Effector memory CD8-positive, alpha-beta T cell (primary cell): ENCODE results near the gene PSMF1.

Experiments used
- ATAC-seq: fragments of 150-1000 bp; cut with Tn5 transposase; replicated peaks from 2 replicates; pipeline ENCODE4 v1.10.0; 2021; ENCODE audit warnings: mild to moderate bottlenecking, moderate library complexity
- DNase-seq, 3 experiments: peaks; one replicate each; pipeline ENCODE4 v3.0.0; 2021
- H3K27ac Mint-ChIP-seq, 2 donors: one replicate each; pipeline ENCODE4 v1.8.0; 2022; ENCODE audit warnings: mild to moderate bottlenecking in 2 of 2, mixed read lengths in 2 of 2, moderate library complexity in 2 of 2
- H3K27me3 Mint-ChIP-seq, 2 donors: one replicate each; pipeline ENCODE4 v1.8.0; 2022; ENCODE audit warnings: mixed read lengths in 2 of 2
- H3K36me3 Mint-ChIP-seq: one replicate; pipeline ENCODE4 v1.8.0; 2022; ENCODE audit warnings: mild to moderate bottlenecking, moderate library complexity, mixed read lengths; ENCODE audit not compliant: insufficient read depth
- H3K4me1 Mint-ChIP-seq, 2 donors: one replicate each; pipeline ENCODE4 v1.8.0; 2022; ENCODE audit warnings: low read depth in 2 of 2, mixed read lengths in 2 of 2
- H3K4me3 Mint-ChIP-seq, 2 donors: one replicate each; pipeline ENCODE4 v1.8.0; 2022; ENCODE audit warnings: mild to moderate bottlenecking in 2 of 2, mixed read lengths in 2 of 2, moderate library complexity in 2 of 2
- H3K9me3 Mint-ChIP-seq, 2 donors: one replicate each; pipeline ENCODE4 v1.8.0; 2022; ENCODE audit warnings: mixed read lengths in 2 of 2
- total RNA-seq, 9 experiments: gene quantifications; one replicate each; lab custom pipeline; 2026; lab: John Stamatoyannopoulos, UW

Gene PSMF1
- 48.4 to 105 (median 97.3) reads per million in 9 experiments for total RNA-seq

DNA sequence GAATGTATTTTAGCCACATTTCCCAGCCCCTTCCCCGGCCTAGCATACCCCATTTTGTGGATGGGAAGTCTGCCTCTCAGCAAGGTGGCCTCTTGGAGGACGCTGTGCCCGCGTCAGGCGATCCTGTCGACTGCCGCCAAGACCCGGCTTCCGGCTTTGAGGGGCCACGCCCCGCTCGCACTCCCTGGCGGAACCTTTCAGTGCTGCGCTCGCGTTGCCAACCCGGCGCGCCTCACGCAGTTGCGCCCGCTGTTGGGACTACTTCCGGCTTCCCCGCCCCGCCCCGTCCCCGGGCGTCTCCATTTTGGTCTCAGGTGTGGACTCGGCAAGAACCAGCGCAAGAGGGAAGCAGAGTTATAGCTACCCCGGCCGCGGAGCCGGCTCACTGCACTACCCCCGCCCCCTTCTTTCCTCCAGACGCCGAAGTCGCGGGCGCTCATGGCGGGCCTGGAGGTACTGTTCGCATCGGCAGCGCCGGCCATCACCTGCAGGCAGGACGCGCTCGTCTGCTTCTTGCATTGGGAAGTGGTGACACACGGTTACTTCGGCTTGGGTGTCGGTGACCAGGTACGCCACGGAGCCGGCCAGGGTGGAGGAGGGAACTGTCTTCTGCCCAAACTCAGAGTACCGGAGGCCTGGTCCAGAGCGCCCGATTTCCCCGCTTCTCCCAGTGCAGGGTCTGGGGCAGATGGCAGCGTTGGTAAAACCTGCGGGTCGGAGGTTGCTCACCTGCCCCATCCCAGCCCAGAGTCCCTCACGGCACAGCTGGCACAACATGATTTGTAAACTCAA lies at the start of gene PSMF1:
Gene PSMF1, plus strand, starts transcription at position 267 of the 792 bp plus-strand sequence. Its CDS starts 172 bp downstream, at position 439.
- peaks cover 24% of the 10 kb centered on the region for H3K36me3 Mint-ChIP-seq
- H3K4me3 Mint-ChIP-seq, result peak within 1 kb of the TSS; percentile 85 to 98
- H3K27me3 Mint-ChIP-seq, result no peaks in the 10 kb centered on the region
- peak within 1 kb of the TSS; percentile 84 to 96 for H3K27ac Mint-ChIP-seq
- DNase-seq (peak; percentile 95 to 98 (median 97)), ATAC-seq (peak; percentile 92)
- H3K4me1 Mint-ChIP-seq, result peaks cover 42 to 58% of the 10 kb centered on the region in 2 donors
- H3K9me3 Mint-ChIP-seq, result no peaks in the 10 kb centered on the region

DNA sequence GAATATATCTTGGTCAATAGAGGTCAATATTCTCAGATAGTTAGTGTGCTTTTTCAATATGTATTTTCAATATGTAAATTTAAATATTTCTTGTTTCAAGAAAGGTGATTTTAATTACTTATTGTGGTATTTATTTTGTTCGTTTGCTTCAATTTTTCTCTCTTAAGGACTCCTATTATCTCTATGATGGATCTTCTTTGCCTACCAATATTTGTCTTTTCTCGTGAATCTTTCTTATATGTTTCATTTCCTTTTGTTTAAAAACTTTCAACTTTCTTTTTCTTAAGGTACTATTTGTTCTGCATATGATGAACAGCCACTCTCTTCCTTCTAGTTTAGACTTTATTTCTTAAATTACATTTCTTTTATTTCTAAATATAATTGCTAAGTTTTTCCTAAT lies 46.1 kb upstream of the PSMF1 start:
- H3K27me3 Mint-ChIP-seq, result peaks cover 14 to 26% of the 10 kb centered on the region in 2 donors
- DNase-seq (no peak), ATAC-seq (no peak)
- H3K27ac Mint-ChIP-seq, result no peak overlapping the region
- no peaks in the 10 kb centered on the region for H3K4me1 Mint-ChIP-seq
- H3K36me3 Mint-ChIP-seq, result peaks cover 4% of the 10 kb centered on the region
- peaks cover 0 to 8% of the 10 kb centered on the region in 2 donors for H3K9me3 Mint-ChIP-seq
- H3K4me3 Mint-ChIP-seq, result no peak overlapping the region

DNA sequence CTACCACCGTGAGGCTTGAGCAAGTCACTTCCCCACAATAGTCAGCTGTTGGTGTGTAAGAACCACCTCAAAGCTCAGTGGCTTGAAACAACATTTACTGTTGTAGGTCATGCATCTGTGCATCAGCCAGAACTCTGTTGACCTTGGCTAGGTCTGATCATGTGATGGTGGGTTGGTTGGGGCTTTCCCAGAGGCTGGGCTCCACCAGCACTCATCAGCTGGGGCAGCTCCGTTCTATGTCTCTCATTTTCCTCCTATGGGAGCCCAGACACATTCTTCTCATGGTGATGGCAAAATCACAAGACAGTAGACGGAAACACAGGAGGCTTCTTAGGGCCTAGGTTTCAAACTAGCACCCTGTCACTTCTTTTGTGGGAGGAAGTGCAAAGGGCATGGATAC lies 42.8 kb upstream of the PSMF1 start:
- no peak for ATAC-seq
- peaks cover 6% of the 10 kb centered on the region for H3K36me3 Mint-ChIP-seq
- peaks cover 0 to 8% of the 10 kb centered on the region in 2 donors for H3K27me3 Mint-ChIP-seq
- H3K27ac Mint-ChIP-seq, result no peak overlapping the region
- H3K4me3 Mint-ChIP-seq, result no peak overlapping the region
- no peak for DNase-seq
- no peaks in the 10 kb centered on the region for H3K9me3 Mint-ChIP-seq
- H3K4me1 Mint-ChIP-seq, result no peaks in the 10 kb centered on the region

DNA sequence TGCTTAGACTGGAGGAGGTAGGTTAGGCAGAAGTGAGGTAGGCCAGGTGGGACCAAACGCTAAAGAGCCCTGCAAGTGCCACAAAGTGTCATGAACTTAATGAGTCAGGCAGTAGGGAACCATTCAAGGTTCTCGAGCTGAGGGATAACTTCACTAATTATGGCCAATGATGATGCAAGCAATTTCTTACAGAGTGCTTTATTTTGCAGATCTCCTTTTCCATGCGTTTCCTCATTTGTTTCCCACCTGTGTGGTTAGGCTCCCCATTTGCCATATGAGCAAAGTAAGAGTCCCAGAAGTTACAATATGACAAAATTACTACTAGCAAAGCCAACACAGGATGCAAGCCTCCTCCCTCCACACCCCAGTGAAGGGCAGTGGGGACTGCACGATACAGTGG lies 36.5 kb upstream of the PSMF1 start:
- H3K36me3 Mint-ChIP-seq, result peaks cover 2% of the 10 kb centered on the region
- ATAC-seq (no peak), DNase-seq (no peak)
- H3K4me1 Mint-ChIP-seq, result no peaks in the 10 kb centered on the region
- peaks cover 3 to 7% of the 10 kb centered on the region in 2 donors for H3K9me3 Mint-ChIP-seq
- H3K4me3 Mint-ChIP-seq, result no peak overlapping the region
- H3K27me3 Mint-ChIP-seq, result peaks cover 0 to 8% of the 10 kb centered on the region in 2 donors
- H3K27ac Mint-ChIP-seq, result no peak overlapping the region

GRCh38 chr20:1083431-1084080 lies 34.8 kb upstream of the PSMF1 start:
- no peak for DNase-seq
- ATAC-seq, result no peak
- peaks cover 0 to 8% of the 10 kb centered on the region in 2 donors for H3K27me3 Mint-ChIP-seq
- H3K4me1 Mint-ChIP-seq, result no peaks in the 10 kb centered on the region
- peaks cover 2% of the 10 kb centered on the region for H3K36me3 Mint-ChIP-seq
- H3K4me3 Mint-ChIP-seq, result no peak overlapping the region
- no peak overlapping the region for H3K27ac Mint-ChIP-seq
- H3K9me3 Mint-ChIP-seq, result peaks cover 3 to 7% of the 10 kb centered on the region in 2 donors

GRCh38 chr20:1085492-1086276 lies 32.7 kb upstream of the PSMF1 start:
- Mint-ChIP-seq H3K4me3 (no peak overlapping the region), H3K27ac (no peak overlapping the region), H3K4me1 (no peaks in the 10 kb centered on the region), H3K27me3 (no peaks in the 10 kb centered on the region), H3K9me3 (peaks cover 3 to 9% of the 10 kb centered on the region in 2 donors), H3K36me3 (peaks cover under 1% of the 10 kb centered on the region)
- no peak for ATAC-seq
- no peak for DNase-seq

- no peak for DNase-seq
These were observed 31.9 kb upstream of the PSMF1 start for GRCh38 chr20:1086277-1087213.

GRCh38 chr20:1087311-1087905 lies 31.0 kb upstream of the PSMF1 start:
- no peaks in the 10 kb centered on the region for H3K4me1 Mint-ChIP-seq
- ATAC-seq (no peak), DNase-seq (no peak)
- H3K36me3 Mint-ChIP-seq, result no peaks in the 10 kb centered on the region
- peaks cover 3 to 13% of the 10 kb centered on the region in 2 donors for H3K9me3 Mint-ChIP-seq
- no peak overlapping the region for H3K4me3 Mint-ChIP-seq
- no peak overlapping the region for H3K27ac Mint-ChIP-seq
- no peaks in the 10 kb centered on the region for H3K27me3 Mint-ChIP-seq

More at GRCh38 chr20:1086277-1087213, 31.9 kb upstream of the PSMF1 start:
- H3K4me1 Mint-ChIP-seq, result no peaks in the 10 kb centered on the region
- H3K4me3 Mint-ChIP-seq, result no peak overlapping the region
- H3K36me3 Mint-ChIP-seq, result no peaks in the 10 kb centered on the region
- no peaks in the 10 kb centered on the region for H3K27me3 Mint-ChIP-seq
- H3K9me3 Mint-ChIP-seq, result peaks cover 3 to 13% of the 10 kb centered on the region in 2 donors
- H3K27ac Mint-ChIP-seq, result no peak overlapping the region
- no peak for ATAC-seq

GRCh38 chr20:1094751-1095150 lies 23.7 kb upstream of the PSMF1 start:
- Mint-ChIP-seq H3K4me3 (no peak overlapping the region), H3K27ac (no peak overlapping the region), H3K36me3 (peaks cover 4% of the 10 kb centered on the region), H3K9me3 (peaks cover 0 to 6% of the 10 kb centered on the region in 2 donors), H3K27me3 (no peaks in the 10 kb centered on the region), H3K4me1 (no peaks in the 10 kb centered on the region)
- DNase-seq (no peak), ATAC-seq (no peak)

GRCh38 chr20:1101533-1101932 lies 16.9 kb upstream of the PSMF1 start:
- no peak for ATAC-seq
- Mint-ChIP-seq H3K36me3 (no peaks in the 10 kb centered on the region), H3K27me3 (no peaks in the 10 kb centered on the region)

GRCh38 chr20:1102016-1102415 lies 16.4 kb upstream of the PSMF1 start:
- Mint-ChIP-seq H3K27me3 (no peaks in the 10 kb centered on the region), H3K9me3 (peaks cover 2 to 12% of the 10 kb centered on the region in 2 donors), H3K36me3 (no peaks in the 10 kb centered on the region), H3K27ac (no peak overlapping the region), H3K4me1 (no peaks in the 10 kb centered on the region), H3K4me3 (no peak overlapping the region)
- no peak for DNase-seq
- ATAC-seq, result no peak

More at GRCh38 chr20:1101533-1101932, 16.9 kb upstream of the PSMF1 start:
- no peak overlapping the region for H3K4me3 Mint-ChIP-seq
- no peak overlapping the region for H3K27ac Mint-ChIP-seq
- peaks cover 2 to 12% of the 10 kb centered on the region in 2 donors for H3K9me3 Mint-ChIP-seq
- H3K4me1 Mint-ChIP-seq, result no peaks in the 10 kb centered on the region
- DNase-seq, result no peak

GRCh38 chr20:1103751-1104150 lies 14.7 kb upstream of the PSMF1 start:
- Mint-ChIP-seq H3K4me1 (peaks cover 3 to 5% of the 10 kb centered on the region in 2 donors), H3K36me3 (no peaks in the 10 kb centered on the region), H3K27me3 (no peaks in the 10 kb centered on the region), H3K27ac (no peak overlapping the region), H3K9me3 (peaks cover 2 to 12% of the 10 kb centered on the region in 2 donors), H3K4me3 (no peak overlapping the region)
- ATAC-seq, result no peak
- DNase-seq, result no peak
